ENCODE measurements around the gene ATP8B2.
"Not testable (repeated sequence)": the region's sequence is repeated elsewhere in the genome, so short reads cannot be mapped to it uniquely, and the experiment has no call there.

Gene ATP8B2

DNA sequence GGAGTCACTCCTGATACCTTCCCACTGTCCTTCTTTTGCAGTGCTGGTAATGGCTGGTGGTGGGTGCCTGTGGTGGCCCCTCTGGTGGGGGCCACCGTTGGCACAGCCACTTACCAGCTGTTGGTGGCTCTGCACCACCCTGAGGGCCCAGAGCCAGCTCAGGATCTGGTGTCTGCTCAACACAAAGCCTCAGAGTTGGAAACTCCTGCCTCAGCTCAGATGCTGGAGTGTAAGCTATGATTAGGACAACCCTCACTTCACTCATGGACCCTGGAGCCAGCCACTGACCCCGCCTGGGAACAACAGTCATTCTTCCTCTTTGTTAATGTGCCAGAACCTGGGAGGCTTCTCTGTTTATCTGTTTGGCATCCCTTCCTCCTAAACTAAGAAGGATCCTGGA is 1.1 kb upstream of the ATP8B2 start:
- no peak for DNase-seq

DNA sequence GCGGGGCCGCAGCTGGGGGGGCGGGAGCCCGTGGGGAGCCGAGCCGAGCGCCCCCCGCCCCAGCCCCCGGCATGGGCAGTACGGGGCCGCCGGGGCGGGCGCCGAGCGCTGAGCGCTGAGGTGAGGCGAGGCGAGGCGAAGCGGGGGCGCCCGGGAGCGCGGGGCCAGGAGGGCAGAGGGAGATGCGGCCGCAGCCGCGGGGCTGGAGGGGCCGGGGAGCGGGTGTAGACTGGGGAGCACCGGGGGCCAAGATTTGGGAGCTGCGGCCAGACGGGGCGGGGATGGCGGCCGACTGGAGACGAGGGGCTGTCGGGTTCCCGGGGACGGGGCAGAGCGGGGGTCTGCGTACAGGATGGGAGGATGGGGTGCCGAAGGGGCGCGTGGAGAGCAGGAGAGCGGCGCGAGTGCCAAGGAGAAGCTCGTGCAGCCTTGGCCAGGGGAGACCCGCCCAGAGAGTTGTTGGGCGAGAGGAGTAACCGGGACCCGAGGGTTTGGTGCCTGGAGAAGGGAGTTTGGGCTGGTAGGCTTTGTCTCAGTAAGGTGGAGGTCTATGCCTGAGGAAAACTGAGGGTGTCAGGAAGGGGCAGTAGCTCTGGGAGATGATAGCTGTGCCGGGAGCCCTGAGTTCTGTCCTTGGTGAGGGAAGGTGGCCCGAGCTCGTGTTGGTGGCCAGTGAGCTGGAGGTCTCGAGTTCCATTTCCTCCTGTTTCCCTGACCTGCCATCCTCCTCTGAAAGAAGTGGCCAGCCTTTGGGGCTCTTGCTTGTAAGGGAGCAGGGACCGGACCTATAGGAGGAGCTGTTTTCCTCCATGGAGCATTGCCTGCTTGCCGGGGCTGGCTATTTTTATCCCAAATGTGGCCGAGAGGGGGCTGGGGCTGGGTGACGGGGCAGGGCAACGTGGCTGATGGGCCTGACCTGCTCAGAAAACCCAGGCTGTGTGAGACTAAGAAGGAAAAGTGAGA is 539 bp downstream of the ATP8B2 start:
- DNase-seq = peak; percentile 86

DNA sequence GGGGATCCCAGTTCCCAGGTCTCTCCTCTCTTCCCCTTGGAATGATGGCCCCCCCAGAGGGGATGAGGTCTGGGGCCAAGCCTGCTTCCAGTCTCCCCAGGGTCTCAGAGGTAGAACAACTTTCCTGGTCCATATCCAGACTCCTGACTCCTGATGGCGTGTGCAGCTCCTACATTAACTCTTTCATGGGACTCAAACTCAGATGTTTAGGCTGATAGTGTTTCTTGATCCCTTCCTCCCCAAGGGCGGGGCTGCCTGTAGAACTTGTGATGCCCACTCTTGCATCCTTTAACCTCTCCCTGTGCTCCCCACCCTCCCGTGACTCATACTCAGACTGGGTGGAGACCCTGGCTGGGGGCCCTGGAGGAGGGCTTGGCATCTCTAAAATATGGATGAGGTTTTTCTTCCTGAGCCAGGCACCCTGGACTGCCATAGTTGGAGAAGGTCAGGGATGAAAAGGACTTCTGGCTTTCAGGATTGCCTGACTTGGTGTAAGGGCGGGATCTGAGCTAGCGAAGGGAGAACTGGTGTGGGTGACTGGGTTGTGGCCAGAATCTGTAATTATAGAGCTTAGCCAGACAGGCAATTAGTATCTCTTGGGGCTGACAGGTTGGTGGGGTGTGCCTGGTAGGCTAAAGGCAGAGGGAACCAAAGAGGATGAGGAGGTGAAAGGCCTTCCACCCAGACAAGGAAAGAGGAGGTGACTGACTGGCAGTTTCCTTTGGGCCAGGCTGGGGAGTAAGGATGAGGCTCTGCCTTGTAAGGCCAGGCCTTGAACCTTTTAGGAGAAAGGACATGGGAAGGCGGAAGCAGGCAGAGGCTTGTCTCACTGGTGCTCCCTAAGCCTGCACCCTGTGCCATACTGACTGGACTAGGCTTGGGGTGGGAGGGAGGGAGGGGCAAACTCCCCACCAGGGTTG is 1.5 kb downstream of the ATP8B2 start:
- DNase-seq = peak; percentile 66

DNA sequence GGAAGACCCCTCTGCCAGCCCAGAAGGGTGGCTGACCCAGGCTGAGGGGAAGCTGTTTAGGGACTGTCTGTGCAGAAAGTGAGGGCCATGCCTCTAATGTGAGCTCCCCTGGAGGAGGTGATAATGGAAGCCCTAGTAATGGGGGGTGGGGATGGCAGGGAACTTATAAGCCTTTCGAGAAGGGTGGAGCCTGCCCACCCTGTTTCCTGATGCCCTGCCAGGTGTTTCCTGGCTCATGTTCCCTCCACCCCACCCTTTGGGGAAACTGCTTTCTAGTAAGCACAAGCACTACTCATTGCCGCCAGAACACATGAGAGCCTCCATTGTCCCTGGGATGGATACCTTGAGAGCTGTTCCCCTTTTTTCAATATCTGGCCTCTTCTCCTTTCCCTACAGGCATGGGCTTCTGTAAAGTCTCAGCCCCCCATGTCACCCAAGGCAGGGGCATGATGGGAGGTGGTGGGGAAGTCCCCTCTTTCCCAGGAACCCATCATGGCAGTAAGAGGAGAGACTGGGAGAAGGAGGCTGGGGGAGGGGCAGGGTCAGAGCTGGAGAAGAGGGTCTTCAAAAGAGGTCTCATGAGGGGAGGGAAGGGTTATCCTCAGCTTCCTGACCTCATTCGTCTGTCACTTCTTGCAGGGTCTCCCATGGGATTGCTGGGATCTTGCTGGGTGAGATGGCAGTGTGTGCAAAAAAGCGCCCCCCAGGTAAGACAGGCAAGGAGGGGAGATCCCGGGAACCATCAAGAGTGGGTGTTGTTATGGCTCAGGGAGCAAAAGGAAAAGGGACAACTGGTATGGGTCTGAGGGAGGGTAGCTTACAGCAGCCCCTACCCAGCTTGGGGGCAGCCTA is 2.4 kb downstream of the ATP8B2 start:
- DNase-seq = peak; percentile 97

DNA sequence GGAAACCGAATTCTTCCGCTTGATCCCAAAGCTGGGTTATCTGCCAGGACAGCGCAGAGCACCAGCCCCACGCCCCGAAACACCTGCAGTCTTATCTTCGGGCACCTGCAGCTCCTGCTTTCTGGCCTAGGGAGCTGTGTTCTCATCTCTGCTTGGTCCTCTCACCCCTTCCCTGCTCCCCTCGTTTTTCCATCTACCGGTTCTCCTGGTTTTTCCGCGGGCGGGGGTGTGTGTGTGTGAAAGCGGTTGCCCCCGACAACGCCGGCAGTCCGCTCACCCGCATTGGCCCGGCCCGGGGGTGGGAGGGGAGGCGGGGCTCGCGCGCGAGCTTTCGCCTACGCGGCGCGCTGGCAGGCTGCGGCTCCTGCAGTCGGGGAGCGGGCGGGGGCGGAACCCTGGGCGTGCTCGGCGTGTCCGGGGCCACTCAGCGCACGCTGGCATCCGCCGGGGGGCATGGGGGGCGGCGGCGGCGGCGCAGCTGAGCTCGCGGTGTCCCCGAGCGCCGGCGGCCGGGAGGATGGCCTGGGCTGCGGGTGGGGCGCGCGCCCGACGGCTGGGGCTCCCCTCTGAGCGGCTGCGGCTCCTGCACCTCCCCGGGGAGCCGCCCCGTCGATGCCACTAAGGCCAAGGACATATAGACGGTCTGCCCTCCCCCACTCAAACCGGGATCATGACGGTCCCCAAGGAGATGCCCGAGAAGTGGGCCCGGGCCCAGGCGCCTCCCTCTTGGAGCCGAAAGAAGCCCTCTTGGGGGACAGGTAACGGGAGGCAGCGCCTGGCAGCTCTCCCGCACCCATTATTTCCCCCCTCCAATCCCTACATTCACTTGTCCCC is 3.2 kb downstream of the ATP8B2 start:
- DNase-seq = peak; percentile 91

DNA sequence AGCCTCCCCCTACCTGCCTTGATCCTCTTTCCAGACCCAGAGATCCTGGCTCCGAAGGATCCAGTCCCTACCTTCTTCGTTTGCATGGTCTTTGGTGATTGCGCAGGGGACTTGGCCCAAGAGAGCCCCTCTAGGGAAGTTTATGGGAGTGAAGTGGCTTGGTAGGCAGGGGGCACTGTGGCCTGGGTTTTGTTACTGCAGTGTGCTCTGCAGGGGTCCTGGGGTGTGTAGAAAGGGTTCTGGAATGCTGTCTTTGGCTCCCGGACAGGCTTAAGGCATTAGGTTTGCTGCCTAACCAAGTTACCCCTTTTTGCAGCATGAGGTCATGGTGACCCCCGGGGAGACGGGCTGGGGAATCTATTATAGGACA is 3.8 kb downstream of the ATP8B2 start:
- DNase-seq = no peak

DNA sequence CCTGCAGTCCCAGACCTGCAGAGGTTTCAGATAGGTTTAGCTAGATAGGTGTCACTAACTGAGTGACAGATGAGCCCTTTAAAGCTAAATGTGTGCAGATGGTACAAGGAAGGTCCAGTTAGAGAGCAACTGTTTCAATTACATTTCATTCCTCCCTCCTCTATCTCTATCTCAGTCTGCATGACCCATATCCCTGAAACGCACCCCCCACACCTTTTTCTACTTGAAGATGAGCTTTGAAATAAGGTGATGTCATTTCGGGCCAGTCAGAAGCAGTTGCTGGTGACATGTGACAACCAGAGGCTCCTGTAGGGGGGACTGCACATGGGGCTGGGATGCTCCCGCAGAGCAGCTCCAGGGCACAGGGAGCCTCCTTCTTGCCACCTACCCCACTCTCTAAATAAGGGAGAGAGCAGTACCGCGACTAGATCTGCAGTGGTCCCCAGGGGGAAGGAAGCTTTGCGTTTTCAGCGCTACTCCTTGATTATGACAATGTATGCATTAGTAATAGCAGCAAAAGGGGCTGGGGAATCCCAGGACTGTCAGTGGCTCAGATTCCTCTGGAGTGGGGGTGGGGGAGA is 4.3 kb downstream of the ATP8B2 start:
- no peak for DNase-seq

DNA sequence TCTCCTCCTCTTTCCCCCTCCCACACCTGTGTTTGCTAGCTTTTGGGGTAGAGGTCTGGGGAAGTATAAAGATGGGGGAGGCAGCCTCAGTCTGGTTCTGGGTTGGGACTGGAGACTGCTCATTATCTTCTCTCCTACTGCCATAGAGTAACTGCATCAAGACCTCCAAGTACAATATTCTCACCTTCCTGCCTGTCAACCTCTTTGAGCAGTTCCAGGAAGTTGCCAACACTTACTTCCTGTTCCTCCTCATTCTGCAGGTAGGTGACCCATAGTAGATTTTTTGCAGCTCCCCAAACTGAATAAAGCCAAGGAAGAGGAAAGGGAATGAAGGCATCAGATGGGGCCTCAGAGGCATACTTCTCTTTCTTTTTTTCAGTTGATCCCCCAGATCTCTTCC is 5.3 kb downstream of the ATP8B2 start:
- DNase-seq = no peak

DNA sequence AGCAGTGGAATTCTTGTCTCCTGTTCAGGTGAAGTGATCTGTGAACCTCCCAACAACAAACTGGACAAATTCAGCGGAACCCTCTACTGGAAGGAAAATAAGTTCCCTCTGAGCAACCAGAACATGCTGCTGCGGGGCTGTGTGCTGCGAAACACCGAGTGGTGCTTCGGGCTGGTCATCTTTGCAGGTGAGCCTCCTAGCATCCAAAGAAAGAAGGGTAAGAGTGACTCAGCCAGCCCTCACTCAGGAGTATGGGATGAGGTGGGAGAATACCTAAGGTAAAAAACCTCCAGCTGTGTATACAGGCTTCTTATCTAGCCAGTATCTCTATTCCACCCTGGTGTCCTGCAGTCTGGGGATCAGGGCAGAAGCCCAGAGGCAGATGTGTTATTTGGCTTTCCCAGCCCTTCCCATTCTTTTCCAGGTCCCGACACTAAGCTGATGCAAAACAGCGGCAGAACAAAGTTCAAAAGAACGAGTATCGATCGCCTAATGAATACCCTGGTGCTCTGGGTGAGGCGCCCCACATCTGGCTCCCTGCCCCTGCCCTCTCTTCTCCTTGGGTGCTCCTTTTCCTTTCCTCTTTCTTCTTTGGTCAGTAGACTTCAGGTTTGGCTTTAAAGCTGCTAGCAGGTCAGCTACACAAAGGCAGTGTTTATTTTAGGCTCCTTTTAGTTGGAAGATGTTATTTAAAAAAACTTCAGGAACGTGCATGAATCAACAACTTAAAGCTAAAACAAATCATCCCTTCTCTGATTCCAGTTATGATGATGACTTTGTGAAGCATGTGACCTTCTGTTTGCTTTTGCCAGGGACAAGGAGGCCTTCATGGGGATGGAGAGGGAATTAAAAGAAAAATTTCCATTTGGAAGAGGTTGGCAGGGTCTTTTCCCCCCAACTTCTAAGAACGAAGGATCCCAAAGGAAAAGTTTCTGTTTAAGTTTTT is 9.0 kb downstream of the ATP8B2 start:
- no peak for DNase-seq

DNA sequence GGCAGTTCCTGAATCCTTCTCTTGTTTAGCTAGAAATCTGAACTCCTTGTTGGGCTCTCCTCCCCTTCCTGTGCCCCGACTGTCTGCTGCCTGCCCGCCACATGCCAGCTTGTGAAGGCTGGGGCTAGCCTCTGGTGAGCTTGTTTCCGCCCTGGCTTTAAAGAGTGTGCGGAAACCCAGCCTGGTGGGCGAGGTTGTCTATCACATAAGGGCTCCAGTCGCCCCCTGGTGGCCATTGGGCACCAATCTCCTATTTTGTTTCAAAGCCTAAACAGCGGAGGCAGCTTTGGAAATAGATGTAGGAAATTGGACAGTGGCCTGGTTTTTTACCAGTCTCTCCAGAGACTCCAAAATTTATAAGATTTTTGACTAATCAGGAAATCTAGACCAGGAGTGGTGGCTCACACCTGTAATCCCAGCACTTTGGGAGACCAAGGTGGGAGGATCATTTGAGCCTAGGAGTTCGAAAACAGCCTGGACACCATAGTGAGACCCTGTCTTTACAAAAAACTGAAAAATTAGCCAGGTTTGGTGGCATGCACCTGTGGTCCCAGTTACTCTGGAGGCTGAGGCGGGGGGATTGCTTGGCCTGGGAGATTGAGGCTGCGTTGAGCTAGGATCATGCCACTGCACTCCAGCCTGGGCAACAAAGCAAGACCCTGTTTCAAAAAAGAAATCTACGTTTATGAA is 9.8 kb downstream of the ATP8B2 start:
- peak; percentile 91 for DNase-seq

DNA sequence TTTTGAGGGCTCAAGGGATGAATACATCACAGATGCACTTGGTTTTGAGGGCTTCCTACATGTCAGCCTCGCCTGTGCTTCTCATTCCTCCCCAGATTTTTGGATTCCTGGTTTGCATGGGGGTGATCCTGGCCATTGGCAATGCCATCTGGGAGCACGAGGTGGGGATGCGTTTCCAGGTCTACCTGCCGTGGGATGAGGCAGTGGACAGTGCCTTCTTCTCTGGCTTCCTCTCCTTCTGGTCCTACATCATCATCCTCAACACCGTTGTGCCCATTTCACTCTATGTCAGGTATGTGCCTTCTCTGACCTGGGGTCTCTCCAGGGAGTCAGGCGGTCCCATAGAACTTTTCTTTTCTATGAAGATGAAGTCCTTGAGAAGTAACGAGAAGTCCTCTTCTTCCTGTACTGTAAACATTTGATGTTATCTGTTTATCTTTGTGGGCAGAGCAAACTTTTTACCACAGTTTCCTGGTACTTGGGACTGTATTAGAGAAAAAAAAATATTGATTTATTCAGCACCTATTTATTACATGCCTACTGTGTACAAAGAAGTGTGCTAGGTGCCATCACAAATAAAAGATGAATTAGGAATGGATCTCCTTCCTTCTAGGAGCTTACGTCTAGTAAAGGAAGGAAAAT is 12.0 kb downstream of the ATP8B2 start:
- DNase-seq = no peak

DNA sequence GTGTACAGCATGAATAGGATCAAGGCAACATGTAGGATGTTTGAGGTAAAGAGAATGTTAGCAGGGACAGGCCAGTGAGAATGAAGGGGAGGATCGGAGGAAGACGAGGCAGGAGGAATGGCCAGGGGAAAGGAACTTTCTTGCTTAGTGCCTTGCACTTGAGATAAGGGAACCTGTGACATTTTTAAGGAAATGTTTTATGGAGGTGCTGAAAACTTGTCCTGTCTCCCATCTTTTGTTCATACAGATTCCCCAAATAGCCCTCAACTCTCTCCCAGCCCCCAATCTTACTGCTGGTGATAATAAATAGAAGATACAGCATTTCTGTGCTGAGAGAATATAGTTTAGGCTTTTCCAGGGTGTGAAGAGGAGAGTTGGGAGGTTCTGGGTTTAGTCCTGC is 13.6 kb downstream of the ATP8B2 start:
- no peak for DNase-seq

DNA sequence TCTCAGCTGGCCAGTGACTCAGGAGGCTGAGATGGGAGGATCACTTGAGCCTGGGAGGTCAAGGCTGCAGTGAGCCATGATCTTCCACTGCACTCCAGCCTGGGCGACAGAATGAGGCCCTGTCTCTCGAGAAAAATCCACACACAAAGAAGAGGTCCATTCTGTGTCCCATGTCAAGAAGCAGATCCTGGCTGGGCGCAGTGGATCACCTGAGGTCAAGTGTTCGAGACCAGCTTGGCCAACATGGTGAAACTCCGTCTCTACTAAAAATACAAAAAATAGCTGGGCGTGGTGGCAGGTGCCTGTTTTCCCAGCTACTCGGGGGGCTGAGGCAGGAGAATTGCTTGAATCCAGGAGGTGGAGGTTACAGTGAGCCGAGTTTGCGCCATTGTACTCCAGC is 16.0 kb downstream of the ATP8B2 start:
- DNase-seq = not testable (repeated sequence)

DNA sequence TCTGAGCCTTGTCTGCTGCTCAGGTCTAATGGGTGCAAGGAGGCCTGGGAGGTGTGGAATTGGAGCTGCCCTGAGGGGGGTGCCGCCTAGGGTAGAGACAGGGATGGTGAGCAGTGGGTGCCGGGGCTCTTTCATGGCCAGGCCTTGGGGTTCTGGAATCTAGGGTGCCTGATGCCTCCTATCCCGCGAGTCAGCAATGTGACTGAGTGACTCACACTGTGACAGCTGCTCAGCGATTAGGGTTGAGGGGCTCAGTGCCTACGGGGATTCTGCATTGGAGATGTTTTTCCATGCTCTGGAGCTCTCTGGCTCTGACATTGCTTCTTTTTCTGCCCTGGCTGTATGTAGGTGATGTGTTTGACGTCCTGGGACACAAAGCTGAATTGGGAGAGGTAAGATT is 16.8 kb downstream of the ATP8B2 start:
- DNase-seq = no peak

DNA sequence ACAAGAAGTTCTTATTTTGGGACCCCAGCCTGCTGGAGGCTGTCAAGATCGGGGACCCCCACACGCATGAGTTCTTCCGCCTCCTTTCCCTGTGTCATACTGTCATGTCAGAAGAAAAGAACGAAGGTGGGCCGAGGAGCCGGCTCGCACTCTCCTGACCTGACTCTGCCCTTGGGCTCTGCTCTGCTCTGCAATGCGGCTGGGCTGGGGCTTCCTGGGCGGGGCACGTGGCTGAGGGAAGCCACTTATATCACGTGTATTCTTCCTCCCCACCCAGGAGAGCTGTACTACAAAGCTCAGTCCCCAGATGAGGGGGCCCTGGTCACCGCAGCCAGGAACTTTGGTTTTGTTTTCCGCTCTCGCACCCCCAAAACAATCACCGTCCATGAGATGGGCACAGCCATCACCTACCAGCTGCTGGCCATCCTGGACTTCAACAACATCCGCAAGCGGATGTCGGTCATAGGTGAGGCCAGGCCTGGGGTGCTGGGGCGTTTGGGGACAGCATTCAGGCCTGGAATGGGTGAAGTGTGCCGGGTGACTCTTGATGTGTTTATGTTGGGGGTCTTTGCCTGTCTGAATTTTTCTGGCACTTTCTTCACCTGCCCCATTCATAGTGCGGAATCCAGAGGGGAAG is 17.6 kb downstream of the ATP8B2 start:
- no peak for DNase-seq

DNA sequence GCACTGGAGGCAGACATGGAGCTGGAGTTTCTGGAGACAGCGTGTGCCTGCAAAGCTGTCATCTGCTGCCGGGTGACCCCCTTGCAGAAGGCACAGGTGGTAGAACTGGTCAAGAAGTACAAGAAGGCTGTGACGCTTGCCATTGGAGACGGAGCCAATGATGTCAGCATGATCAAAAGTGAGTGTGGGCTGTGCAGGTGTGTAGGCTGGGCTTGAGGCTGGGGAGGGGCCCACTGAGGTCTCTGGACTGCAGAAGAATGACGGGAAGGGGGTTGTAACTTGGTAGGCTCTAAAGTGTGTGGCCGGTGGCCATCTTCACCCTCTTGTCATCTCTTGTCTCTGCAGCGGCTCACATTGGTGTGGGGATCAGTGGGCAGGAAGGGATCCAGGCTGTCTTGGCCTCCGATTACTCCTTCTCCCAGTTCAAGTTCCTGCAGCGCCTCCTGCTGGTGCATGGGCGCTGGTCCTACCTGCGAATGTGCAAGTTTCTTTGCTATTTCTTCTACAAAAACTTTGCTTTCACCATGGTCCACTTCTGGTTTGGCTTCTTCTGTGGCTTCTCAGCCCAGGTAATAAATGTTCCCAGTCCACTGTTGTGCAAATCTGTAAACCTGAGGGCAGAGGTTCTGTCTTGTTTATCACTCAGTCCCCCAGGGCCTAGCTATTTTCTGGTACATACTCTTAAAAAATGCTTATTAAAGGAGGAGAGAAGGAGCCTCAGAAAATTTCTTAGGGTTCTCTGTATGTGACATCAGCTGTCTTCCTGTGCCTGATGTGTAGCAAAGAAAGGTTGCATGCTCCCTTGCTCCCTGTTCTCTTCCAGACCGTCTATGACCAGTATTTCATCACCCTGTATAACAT is 19.9 kb downstream of the ATP8B2 start:
- DNase-seq = peak; percentile 82

DNA sequence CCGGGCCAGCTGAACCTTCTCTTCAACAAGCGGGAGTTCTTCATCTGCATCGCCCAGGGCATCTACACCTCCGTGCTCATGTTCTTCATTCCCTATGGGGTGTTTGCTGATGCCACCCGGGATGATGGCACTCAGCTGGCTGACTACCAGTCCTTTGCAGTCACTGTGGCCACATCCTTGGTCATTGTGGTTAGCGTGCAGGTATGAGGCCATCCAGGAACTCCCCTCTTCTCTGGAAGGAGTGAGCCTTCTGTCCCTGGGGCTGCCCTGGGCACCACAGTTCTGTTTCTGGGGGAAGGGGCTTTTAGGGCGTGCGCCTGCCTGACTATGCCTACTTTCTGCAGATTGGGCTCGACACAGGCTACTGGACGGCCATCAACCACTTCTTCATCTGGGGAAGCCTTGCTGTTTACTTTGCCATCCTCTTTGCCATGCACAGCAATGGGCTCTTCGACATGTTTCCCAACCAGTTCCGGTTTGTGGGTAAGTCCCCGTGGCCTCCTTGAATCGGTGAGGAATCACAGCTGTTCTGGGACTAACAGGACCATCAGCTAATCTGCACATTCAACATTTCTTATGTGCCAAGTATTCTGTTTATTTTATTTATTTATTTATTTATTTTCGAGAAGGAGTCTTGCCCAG is 21.1 kb downstream of the ATP8B2 start:
- no peak for DNase-seq

Data from RPMI8226 (cell line).